Measurements from ENCODE around the gene TMEM163. TPM values are rescaled to one million over a fixed set of nuclear protein-coding genes. Genes with fewer than 3 reads are reported as not detected.

Gene TMEM163
- total RNA-seq, 1 experiment from 2014 or later = 0.04 TPM

- Histone ChIP-seq H3K27me3 (no peaks in the 10 kb centered on the region), H3K9me3 (replicated peaks) (peaks cover 3% of the 10 kb centered on the region), H3K36me3 (no peaks in the 10 kb centered on the region), H3K4me1 (no peaks in the 10 kb centered on the region), H3K27ac (no peak overlapping the region), H3K4me3 (no peak overlapping the region)
- DNase-seq = no peak
Observed at GRCh38 chr2:134588556-134588955, 130.2 kb downstream of the TMEM163 start.

DNA sequence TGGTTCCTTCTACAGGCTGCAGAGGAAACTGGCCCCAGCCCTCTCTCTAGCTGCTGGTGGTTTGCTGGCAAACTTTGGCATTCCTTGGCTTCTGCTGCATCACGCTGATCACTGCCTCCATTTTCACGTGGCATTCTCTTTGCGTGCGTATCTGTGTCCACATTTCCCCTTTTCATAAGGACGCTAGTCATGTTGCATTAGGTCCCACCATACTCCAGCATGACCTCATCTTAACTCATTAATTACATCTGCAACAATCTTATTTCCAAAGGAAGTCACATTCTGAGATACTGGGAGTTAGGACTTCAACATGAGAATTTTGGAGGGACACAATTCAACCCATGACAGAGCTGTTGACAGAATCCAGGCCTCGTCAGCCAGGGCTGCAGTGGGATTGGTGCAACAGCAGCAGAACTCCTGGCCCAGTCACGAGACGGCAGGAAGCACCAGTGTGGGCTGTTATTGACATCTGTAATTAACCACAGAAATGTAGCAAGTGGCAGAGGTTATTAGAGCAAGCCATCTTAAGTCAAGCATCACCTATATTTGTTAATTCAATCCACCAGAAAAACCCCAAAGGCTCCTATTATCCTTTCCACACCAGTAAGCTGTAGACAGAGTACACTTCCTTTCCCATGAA lies 132.4 kb downstream of the TMEM163 start:
- H3K27me3 ChIP-seq = no peaks in the 10 kb centered on the region
- no peak overlapping the region for H3K4me3 ChIP-seq
- H3K4me1 ChIP-seq = no peaks in the 10 kb centered on the region
- peaks cover 3% of the 10 kb centered on the region for H3K9me3 ChIP-seq (replicated peaks)
- no peak for DNase-seq
- no peak overlapping the region for H3K27ac ChIP-seq
- H3K36me3 ChIP-seq = no peaks in the 10 kb centered on the region

DNA sequence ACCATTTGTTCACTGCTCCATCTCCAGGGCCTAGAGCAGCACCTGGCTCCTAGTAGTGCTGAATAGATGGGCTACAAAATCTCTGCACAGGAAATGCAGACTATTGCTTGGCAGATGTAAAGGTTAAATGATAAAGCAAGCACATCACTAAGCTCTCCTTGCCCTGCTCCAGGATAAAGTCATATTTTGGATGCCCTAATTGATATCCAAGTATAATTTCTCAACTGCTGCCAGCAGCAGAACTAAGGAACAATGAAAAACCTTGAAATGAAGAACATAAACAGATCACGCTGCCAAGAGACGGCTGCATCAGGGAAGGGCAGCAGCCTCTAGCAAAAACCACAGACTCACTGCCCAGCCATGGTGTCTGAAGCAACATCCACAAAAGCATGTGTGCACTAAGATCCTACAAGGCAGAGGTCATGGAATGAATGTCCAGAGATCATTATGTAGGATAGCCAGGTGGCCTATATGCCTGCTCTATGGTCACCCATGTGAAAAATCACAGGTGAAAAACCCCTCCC lies 134.7 kb downstream of the TMEM163 start:
- Histone ChIP-seq H3K36me3 (no peaks in the 10 kb centered on the region), H3K27ac (no peak overlapping the region), H3K27me3 (no peaks in the 10 kb centered on the region), H3K9me3 (replicated peaks) (no peaks in the 10 kb centered on the region), H3K4me3 (no peak overlapping the region), H3K4me1 (no peaks in the 10 kb centered on the region)
- DNase-seq = no peak

DNA sequence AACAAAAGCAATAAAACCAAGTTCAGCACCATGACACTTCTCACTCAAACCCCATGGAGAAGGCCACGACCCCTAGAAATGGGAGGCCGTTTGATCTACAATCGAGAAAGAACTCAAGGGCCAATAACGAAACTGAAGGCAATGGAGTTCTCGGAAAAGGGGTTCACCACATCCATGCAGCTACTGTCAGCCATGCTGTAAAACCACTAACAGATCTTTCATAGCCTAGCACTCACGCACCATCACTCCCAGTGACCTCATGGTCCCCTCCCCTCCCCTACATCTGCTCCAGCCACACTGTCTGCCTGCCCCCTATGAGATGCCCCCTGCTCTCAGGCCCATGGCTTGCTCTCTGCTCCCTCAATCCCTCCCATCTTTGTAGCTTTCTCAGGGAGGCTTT lies 135.3 kb downstream of the TMEM163 start:
- no peak overlapping the region for H3K27ac ChIP-seq
- no peak for DNase-seq
- no peaks in the 10 kb centered on the region for H3K4me1 ChIP-seq
- no peak overlapping the region for H3K4me3 ChIP-seq
- no peaks in the 10 kb centered on the region for H3K9me3 ChIP-seq (replicated peaks)
- no peaks in the 10 kb centered on the region for H3K36me3 ChIP-seq
- H3K27me3 ChIP-seq = no peaks in the 10 kb centered on the region

- H3K4me3 ChIP-seq = no peak overlapping the region
- no peak for DNase-seq
- H3K27me3 ChIP-seq = no peaks in the 10 kb centered on the region
- H3K4me1 ChIP-seq = no peaks in the 10 kb centered on the region
- H3K36me3 ChIP-seq = no peaks in the 10 kb centered on the region
- H3K27ac ChIP-seq = no peak overlapping the region
- no peaks in the 10 kb centered on the region for H3K9me3 ChIP-seq (replicated peaks)
Observed at GRCh38 chr2:134582547-134582899, 136.3 kb downstream of the TMEM163 start.

DNA sequence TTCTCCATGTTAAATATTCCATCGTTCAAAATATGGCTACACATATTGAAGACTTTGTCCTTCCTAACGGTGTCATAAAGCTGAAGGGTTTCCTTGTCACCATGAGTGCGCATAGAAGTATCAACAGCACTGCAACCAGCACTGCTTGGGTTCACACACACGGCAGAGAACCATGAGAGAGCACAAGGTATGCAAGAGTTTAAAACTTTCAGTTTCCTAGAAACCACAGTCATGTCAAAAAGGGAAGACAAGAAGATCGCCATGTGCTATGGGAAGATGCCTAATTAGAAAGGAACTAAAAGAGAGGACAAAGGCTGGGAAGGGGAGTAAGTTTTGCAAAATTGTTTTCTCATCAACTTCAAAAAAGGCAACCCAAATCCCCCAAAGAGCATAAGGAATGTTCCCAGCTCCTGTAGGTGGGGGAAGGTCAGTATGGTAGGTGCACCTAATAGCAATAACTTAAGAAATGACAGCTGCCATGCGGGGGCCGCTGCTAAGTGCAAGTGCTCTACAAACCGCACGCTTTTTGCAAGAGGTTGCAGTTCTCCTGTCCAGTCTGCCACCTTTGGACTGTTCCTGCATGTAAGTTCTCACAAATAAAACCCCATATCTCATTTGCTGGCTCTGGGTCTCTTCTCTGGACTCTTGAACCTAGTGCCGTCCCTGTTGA lies 136.8 kb downstream of the TMEM163 start:
- no peak for DNase-seq
- Histone ChIP-seq H3K27me3 (no peaks in the 10 kb centered on the region), H3K4me1 (no peaks in the 10 kb centered on the region), H3K4me3 (no peak overlapping the region), H3K27ac (no peak overlapping the region), H3K36me3 (no peaks in the 10 kb centered on the region), H3K9me3 (replicated peaks) (no peaks in the 10 kb centered on the region)

- no peak for DNase-seq
- H3K9me3 ChIP-seq (replicated peaks) = no peaks in the 10 kb centered on the region
- H3K27me3 ChIP-seq = no peaks in the 10 kb centered on the region; the same call in 1 of the 2 replicates
- no peak overlapping the region for H3K4me3 ChIP-seq
- H3K36me3 ChIP-seq = no peaks in the 10 kb centered on the region
- no peaks in the 10 kb centered on the region for H3K4me1 ChIP-seq
- no peak overlapping the region for H3K27ac ChIP-seq
Observed at GRCh38 chr2:134578316-134578715, 140.5 kb downstream of the TMEM163 start.

DNA sequence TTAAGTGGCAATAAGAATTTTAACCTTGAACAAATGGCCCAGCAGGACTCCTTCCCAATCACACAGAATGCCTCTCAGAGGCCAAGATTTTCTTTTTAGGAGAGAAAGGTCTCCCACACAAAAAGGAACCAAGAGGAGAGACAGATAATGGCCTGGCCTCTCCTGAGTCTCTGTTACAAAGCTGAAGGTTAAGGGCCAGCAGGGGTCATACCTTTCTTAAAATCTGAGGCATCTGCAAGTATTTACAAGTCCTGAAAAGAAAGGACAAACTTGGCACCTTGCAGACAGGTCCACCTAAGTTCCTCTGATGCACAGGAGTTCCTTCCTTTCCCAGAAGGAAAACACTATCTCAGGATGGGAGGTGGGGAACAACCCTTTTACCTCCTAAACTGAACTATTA lies 142.3 kb downstream of the TMEM163 start:
- H3K36me3 ChIP-seq = no peaks in the 10 kb centered on the region
- DNase-seq = no peak
- peaks cover 5% of the 10 kb centered on the region; the same call in 1 of the 2 replicates for H3K27me3 ChIP-seq
- H3K9me3 ChIP-seq (replicated peaks) = no peaks in the 10 kb centered on the region
- H3K4me1 ChIP-seq = no peaks in the 10 kb centered on the region
- H3K4me3 ChIP-seq = no peak overlapping the region
- H3K27ac ChIP-seq = no peak overlapping the region

DNA sequence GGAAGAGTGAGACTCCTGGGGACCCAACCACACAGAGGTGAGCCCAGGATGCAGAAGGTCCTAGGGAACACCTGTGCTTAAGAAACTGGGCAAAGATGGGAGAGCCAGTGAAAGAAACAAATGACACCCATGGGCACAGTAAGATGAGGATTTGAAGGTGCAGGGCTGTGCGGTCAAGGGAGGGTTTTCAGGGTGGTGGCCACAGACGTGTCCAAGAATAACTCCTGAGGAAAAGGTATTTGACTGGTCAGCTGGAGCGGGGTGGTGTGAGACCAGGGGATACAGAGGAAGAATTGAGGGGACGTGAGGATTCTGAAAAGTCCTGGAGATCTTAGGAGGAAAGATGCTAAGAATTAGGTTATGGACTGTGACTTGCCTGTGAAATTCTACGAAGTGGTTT lies 142.9 kb downstream of the TMEM163 start:
- DNase-seq = no peak
- Histone ChIP-seq H3K36me3 (no peaks in the 10 kb centered on the region), H3K9me3 (replicated peaks) (no peaks in the 10 kb centered on the region), H3K4me3 (no peak overlapping the region), H3K4me1 (no peaks in the 10 kb centered on the region), H3K27me3 (peaks cover 5% of the 10 kb centered on the region; the same call in 1 of the 2 replicates), H3K27ac (no peak overlapping the region)

GRCh38 chr2:134574611-134575330 lies 144.0 kb downstream of the TMEM163 start:
- H3K27me3 ChIP-seq = peaks cover 5% of the 10 kb centered on the region; the same call in 1 of the 2 replicates

GRCh38 chr2:134573724-134574123 lies 145.1 kb downstream of the TMEM163 start:
- Histone ChIP-seq H3K9me3 (replicated peaks) (no peaks in the 10 kb centered on the region), H3K4me1 (no peaks in the 10 kb centered on the region)
- no peak for DNase-seq

More at GRCh38 chr2:134574611-134575330, 144.0 kb downstream of the TMEM163 start:
- Histone ChIP-seq H3K4me1 (no peaks in the 10 kb centered on the region), H3K4me3 (no peak overlapping the region), H3K9me3 (replicated peaks) (no peaks in the 10 kb centered on the region), H3K27ac (no peak overlapping the region), H3K36me3 (no peaks in the 10 kb centered on the region)
- DNase-seq = no peak

GRCh38 chr2:134573085-134573370 lies 145.8 kb downstream of the TMEM163 start:
- Histone ChIP-seq H3K27me3 (peaks cover 5% of the 10 kb centered on the region; the same call in 1 of the 2 replicates), H3K27ac (no peak overlapping the region), H3K4me1 (no peaks in the 10 kb centered on the region), H3K4me3 (no peak overlapping the region), H3K36me3 (no peaks in the 10 kb centered on the region), H3K9me3 (replicated peaks) (no peaks in the 10 kb centered on the region)
- no peak for DNase-seq

More at GRCh38 chr2:134573724-134574123, 145.1 kb downstream of the TMEM163 start:
- no peak overlapping the region for H3K27ac ChIP-seq
- H3K4me3 ChIP-seq = no peak overlapping the region
- peaks cover 5% of the 10 kb centered on the region; the same call in 1 of the 2 replicates for H3K27me3 ChIP-seq
- no peaks in the 10 kb centered on the region for H3K36me3 ChIP-seq

DNA sequence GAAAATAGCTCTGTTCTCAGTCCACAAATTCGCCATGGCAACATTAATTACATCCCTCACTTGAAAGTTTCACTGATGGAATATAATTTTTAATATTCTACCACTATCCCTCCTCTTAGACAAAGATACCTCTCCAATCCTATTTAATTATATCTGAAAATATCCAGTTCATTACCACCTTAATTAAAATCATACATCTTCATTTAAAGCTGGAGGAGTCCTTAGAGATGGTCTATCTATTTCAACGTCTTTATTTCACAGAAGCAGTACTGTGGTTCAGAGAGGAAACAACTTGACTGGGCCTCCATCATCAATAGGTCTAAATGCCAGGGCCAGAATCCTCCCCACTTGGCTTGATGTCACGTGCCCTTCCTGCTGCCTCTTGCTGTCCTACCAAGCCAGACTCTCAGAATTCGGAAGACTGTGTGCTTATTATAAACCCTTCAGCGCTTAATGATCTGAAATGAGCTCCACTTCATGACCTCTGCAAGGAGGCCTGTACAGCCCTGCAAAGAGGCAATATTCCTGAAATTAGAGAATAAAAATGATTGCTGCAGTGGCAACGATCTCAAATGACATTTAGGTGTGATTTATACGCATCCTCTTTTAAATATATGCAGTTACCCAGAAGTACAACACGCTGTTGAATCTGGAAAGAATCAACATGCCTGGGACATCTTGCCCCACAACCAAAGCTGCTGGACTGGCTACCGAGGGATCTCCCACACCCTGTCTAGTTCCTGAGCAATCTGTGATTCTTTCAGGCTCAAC lies 146.3 kb downstream of the TMEM163 start:
- DNase-seq = no peak
- no peaks in the 10 kb centered on the region for H3K9me3 ChIP-seq (replicated peaks)
- peaks cover 5% of the 10 kb centered on the region; the same call in 1 of the 2 replicates for H3K27me3 ChIP-seq
- H3K4me1 ChIP-seq = no peaks in the 10 kb centered on the region
- no peaks in the 10 kb centered on the region for H3K36me3 ChIP-seq
- no peak overlapping the region for H3K4me3 ChIP-seq
- no peak overlapping the region for H3K27ac ChIP-seq

DNA sequence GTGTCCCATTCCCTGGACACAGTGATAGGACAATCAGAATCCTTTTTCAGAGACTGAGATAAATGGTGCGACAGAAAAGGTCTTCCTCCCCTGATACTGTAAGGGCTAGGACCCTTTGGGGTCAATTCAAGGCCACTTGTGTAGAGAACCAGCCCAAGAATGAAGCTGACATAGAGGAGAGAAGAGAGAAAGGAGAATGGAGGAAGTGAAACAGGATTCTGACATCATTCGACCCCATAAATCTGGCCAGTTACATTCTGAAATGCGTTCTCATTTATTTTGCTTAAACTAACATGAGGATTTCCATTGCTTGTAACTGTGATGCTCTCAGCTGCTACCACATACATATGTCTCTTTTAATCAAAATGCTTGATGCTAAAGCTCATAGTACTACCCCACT lies 148.1 kb downstream of the TMEM163 start:
- H3K36me3 ChIP-seq = no peaks in the 10 kb centered on the region
- H3K27me3 ChIP-seq = peaks cover 5% of the 10 kb centered on the region; the same call in 1 of the 2 replicates
- no peak for DNase-seq
- no peak overlapping the region for H3K27ac ChIP-seq
- no peaks in the 10 kb centered on the region for H3K4me1 ChIP-seq
- no peaks in the 10 kb centered on the region for H3K9me3 ChIP-seq (replicated peaks)
- no peak overlapping the region for H3K4me3 ChIP-seq
